GM23338 (cell line): ENCODE measurements around the gene MRPL28. TPM values are rescaled to one million over a fixed set of nuclear protein-coding genes. Genes with fewer than 3 reads are reported as not detected.
"Not testable (repeated sequence)": the region's sequence is repeated elsewhere in the genome, so short reads cannot be mapped to it uniquely, and the experiment has no call there.

Source experiments
- ATAC-seq: fragments of 200-7000 bp; cut with Tn5 transposase; 3 replicates; pipeline ENCODE4 v1.9.1; 2020
- DNase-seq: peaks from one replicate; pipeline ENCODE4 v3.0.0-alpha.2; 2015; ENCODE audit warnings: low spot score
- H2AFZ ChIP-seq: fragments of 200-600 bp; sonication (generic); 2 replicates; pipeline ENCODE4 v1.8.0; 2016; ENCODE audit warnings: antibody characterized with exemption, mild to moderate bottlenecking, moderate library complexity
- H3F3A ChIP-seq: fragments of 200-600 bp; sonication (generic); replicated peaks from 2 replicates; pipeline ENCODE4 v1.8.0; 2017; ENCODE audit warnings: antibody characterized with exemption, mixed run types, low read depth
- H3K27ac ChIP-seq: fragments of 200-600 bp; sonication (generic); 2 replicates; pipeline ENCODE4 v1.6.1; 2016; ENCODE audit warnings: low read depth
- H3K27me3 ChIP-seq: fragments of 200-600 bp; sonication (generic); 2 replicates; pipeline ENCODE4 v1.8.0; 2016; ENCODE audit warnings: mild to moderate bottlenecking, mixed run types, moderate library complexity; ENCODE audit not compliant: insufficient read depth
- H3K36me3 ChIP-seq: fragments of 200-600 bp; sonication (generic); 2 replicates; pipeline ENCODE4 v1.8.0; 2016; ENCODE audit warnings: mild to moderate bottlenecking; ENCODE audit not compliant: insufficient read depth
- H3K4me1 ChIP-seq: fragments of 200-600 bp; sonication (generic); 2 replicates; pipeline ENCODE4 v1.8.0; 2016; ENCODE audit warnings: mild to moderate bottlenecking, moderate library complexity; ENCODE audit not compliant: insufficient read depth
- H3K4me2 ChIP-seq: fragments of 200-600 bp; sonication (generic); 2 replicates; pipeline ENCODE4 v1.7.1; 2017; ENCODE audit warnings: mixed run types
- H3K4me3 ChIP-seq: fragments of 200-600 bp; sonication (generic); 2 replicates; pipeline ENCODE4 v1.6.1; 2016; ENCODE audit warnings: mixed run types
- H3K79me2 ChIP-seq: fragments of 200-600 bp; sonication (generic); replicated peaks from 2 replicates; pipeline ENCODE4 v1.8.0; 2017; ENCODE audit warnings: mild to moderate bottlenecking; ENCODE audit not compliant: insufficient read depth
- H3K9me2 ChIP-seq: fragments of 200-600 bp; sonication (generic); 2 replicates; pipeline ENCODE4 v1.8.0; 2017; ENCODE audit not compliant: insufficient read depth
- H4K20me1 ChIP-seq: fragments of 200-600 bp; sonication (generic); replicated peaks from 2 replicates; pipeline ENCODE4 v1.8.0; 2017; ENCODE audit warnings: mild to moderate bottlenecking; ENCODE audit not compliant: insufficient read depth
- H3K27ac Mint-ChIP-seq: 2 replicates; pipeline ENCODE4 v1.8.0; 2020; ENCODE audit warnings: inconsistent platforms, mild to moderate bottlenecking, moderate library complexity, mixed read lengths
- H3K27me3 Mint-ChIP-seq: 3 replicates; pipeline ENCODE4 v1.8.0; 2022; ENCODE audit warnings: low read depth, mild to moderate bottlenecking, moderate library complexity, mixed read lengths, inconsistent platforms; ENCODE audit not compliant: insufficient read depth, poor library complexity
- H3K36me3 Mint-ChIP-seq: 3 replicates; pipeline ENCODE4 v1.8.0; 2021; ENCODE audit warnings: low read depth, mild to moderate bottlenecking, inconsistent platforms, moderate library complexity, mixed read lengths
- H3K4me1 Mint-ChIP-seq: 3 replicates; pipeline ENCODE4 v1.8.0; 2020; ENCODE audit warnings: mild to moderate bottlenecking, inconsistent platforms, mixed read lengths
- H3K4me3 Mint-ChIP-seq: 3 replicates; pipeline ENCODE4 v1.8.0; 2021; ENCODE audit warnings: moderate library complexity, mild to moderate bottlenecking, inconsistent platforms, mixed read lengths
- H3K9me3 Mint-ChIP-seq: 3 replicates; pipeline ENCODE4 v1.8.0; 2020; ENCODE audit warnings: moderate library complexity, mild to moderate bottlenecking, inconsistent platforms, mixed read lengths
- CREB1 ChIP-seq: fragments of 250-450 bp; sonication (Bioruptor Pico); IDR thresholded peaks from 2 replicates; pipeline ENCODE4 v1.5.0; 2020; ENCODE audit warnings: low read depth, mild to moderate bottlenecking, moderate library complexity
- ETS1 ChIP-seq: IDR thresholded peaks from 2 replicates; pipeline ENCODE4 v1.6.1; 2016; ENCODE audit warnings: antibody characterized with exemption
- NANOG ChIP-seq: IDR thresholded peaks from 2 replicates; pipeline ENCODE4 v1.6.1; 2016; ENCODE audit warnings: antibody characterized with exemption, borderline replicate concordance
- STAT1 ChIP-seq: IDR thresholded peaks from one replicate; pipeline ENCODE4 v1.6.1; 2016; ENCODE audit warnings: antibody characterized with exemption; ENCODE audit not compliant: unreplicated experiment
- ZNF331 ChIP-seq: fragments of 250-450 bp; sonication (Bioruptor Pico); IDR thresholded peaks from 2 replicates; pipeline ENCODE4 v1.5.0; 2020; ENCODE audit warnings: low read depth, mild to moderate bottlenecking, moderate library complexity
- polyA plus RNA-seq: library from polyadenylated mRNA; unstranded; fragments of >200 nt; fragmentation: Nextera tagmentation; extraction: Ambion mirVana; gene quantifications from 2 replicates; pipeline ENCODE4 v1.2.1, GENCODE V29; 2016
- total RNA-seq: library from RNA; depleted of rRNA; stranded (reverse); fragments of >200 nt; shearing (Covaris generic); gene quantifications from 2 replicates; pipeline ENCODE4 v1.2.3, GENCODE V29; 2014

MRPL28 gene
- total and polyA plus RNA-seq, 2 experiments from 2014 or later: 135 to 169 TPM

- H3K4me1 Mint-ChIP-seq: peaks cover 11% of the 10 kb centered on the region
- no peak for DNase-seq
- Histone ChIP-seq H2AFZ (no peak overlapping the region), H4K20me1 (peaks cover 53% of the 10 kb centered on the region), H3K79me2 (peaks cover 100% of the 10 kb centered on the region), H3K27me3 (no peaks in the 10 kb centered on the region), H3F3A (no peaks in the 10 kb centered on the region), H3K36me3 (no peaks in the 10 kb centered on the region), H3K27ac (no peak overlapping the region), H3K4me2 (no peak overlapping the region), H3K9me2 (no peaks in the 10 kb centered on the region), H3K4me1 (peaks cover 4% of the 10 kb centered on the region; the same call in 1 of the 2 replicates), H3K4me3 (no peak overlapping the region)
- H3K4me3 Mint-ChIP-seq: no peak overlapping the region
- ATAC-seq: no peak
- peaks cover 10% of the 10 kb centered on the region for H3K27me3 Mint-ChIP-seq
- peaks cover 4% of the 10 kb centered on the region; the same call in 1 of the 3 replicates for H3K9me3 Mint-ChIP-seq
- no peak overlapping the region for H3K27ac Mint-ChIP-seq
- H3K36me3 Mint-ChIP-seq: peaks cover 10% of the 10 kb centered on the region; the same call in 1 of the 3 replicates
- TF ChIP-seq ETS1 (no peak), NANOG (no peak), STAT1 (no peak), CREB1 (CRISPR knock-in tag) (no peak), ZNF331 (CRISPR knock-in tag) (no peak)
Observed at GRCh38 chr16:336269-336668, 34.1 kb downstream of the MRPL28 start.

GRCh38 chr16:334861-335632, 35.3 kb downstream of the MRPL28 start:
- not testable (repeated sequence) for H3K4me2 ChIP-seq, H3K27ac ChIP-seq, H3K36me3 Mint-ChIP-seq, H3K4me1 ChIP-seq, H3K36me3 ChIP-seq, H3K4me3 Mint-ChIP-seq, H3K27ac Mint-ChIP-seq, H3K27me3 ChIP-seq, H3K4me3 ChIP-seq, ATAC-seq, H2AFZ ChIP-seq, H3K27me3 Mint-ChIP-seq, H3K9me3 Mint-ChIP-seq, H3K9me2 ChIP-seq, H3F3A ChIP-seq, DNase-seq
- H3K79me2 ChIP-seq: peaks cover 100% of the 10 kb centered on the region
- H3K4me1 Mint-ChIP-seq: peaks cover 15% of the 10 kb centered on the region
- H4K20me1 ChIP-seq: peaks cover 57% of the 10 kb centered on the region

- DNase-seq, H3K4me2 ChIP-seq, H3K36me3 ChIP-seq, ATAC-seq, H3K4me3 Mint-ChIP-seq, H2AFZ ChIP-seq, H3K27ac ChIP-seq, H3K9me2 ChIP-seq, H3K4me1 ChIP-seq, H3K27ac Mint-ChIP-seq, H3K27me3 Mint-ChIP-seq, H3K4me3 ChIP-seq, H3K27me3 ChIP-seq, H3F3A ChIP-seq, H3K9me3 Mint-ChIP-seq, H3K36me3 Mint-ChIP-seq: not testable (repeated sequence)
- peaks cover 100% of the 10 kb centered on the region for H3K79me2 ChIP-seq
- H4K20me1 ChIP-seq: peaks cover 55% of the 10 kb centered on the region
- peaks cover 14% of the 10 kb centered on the region for H3K4me1 Mint-ChIP-seq
Observed at GRCh38 chr16:334164-334832, 36.0 kb downstream of the MRPL28 start.
